GM12878 (cell line): Measurements from ENCODE around the gene DNAAF1. TPM values are rescaled to one million over a fixed set of nuclear protein-coding genes. Genes with fewer than 3 reads are reported as not detected.
A peak's percentile ranks its signal among the peaks of the same experiment; 100 is the strongest.

Source experiments
- BACH1 ChIP-seq: fragments of 450-650 bp; IDR thresholded peaks from 2 replicates; pipeline ENCODE4 v1.6.1; 2017; ENCODE audit warnings: mild to moderate bottlenecking, borderline replicate concordance
- IKZF2 ChIP-seq, 2 experiments: fragments of 450-650 bp; IDR thresholded peaks; 2 replicates each; pipeline ENCODE4 v1.6.1; 2017; ENCODE audit warnings: mild to moderate bottlenecking in 2 of 2, moderate library complexity in 2 of 2
- RELB ChIP-seq: fragments of 450-650 bp; IDR thresholded peaks from 2 replicates; pipeline ENCODE4 v1.6.1; 2017; ENCODE audit warnings: low read depth, mild to moderate bottlenecking, moderate library complexity
- ZBTB40 ChIP-seq: fragments of 450-650 bp; IDR thresholded peaks from 2 replicates; pipeline ENCODE4 v1.6.1; 2016; ENCODE audit warnings: mild to moderate bottlenecking, moderate library complexity, borderline replicate concordance
- ZNF207 ChIP-seq: fragments of 450-650 bp; IDR thresholded peaks from 2 replicates; pipeline ENCODE4 v1.6.1; 2014; ENCODE audit warnings: antibody characterized with exemption, mild to moderate bottlenecking, borderline replicate concordance
- ZNF24 ChIP-seq: fragments of 450-650 bp; IDR thresholded peaks from 2 replicates; pipeline ENCODE4 v1.6.1; 2017; ENCODE audit warnings: antibody characterized with exemption, mild to moderate bottlenecking
- ZNF592 ChIP-seq: fragments of 450-650 bp; IDR thresholded peaks from 2 replicates; pipeline ENCODE4 v1.6.1; 2017; ENCODE audit warnings: mild to moderate bottlenecking, moderate library complexity
- ZNF687 ChIP-seq: fragments of 450-650 bp; IDR thresholded peaks from 2 replicates; pipeline ENCODE4 v1.6.1; 2017; ENCODE audit warnings: mild to moderate bottlenecking, moderate library complexity
- ZSCAN29 ChIP-seq: fragments of 450-650 bp; IDR thresholded peaks from 2 replicates; pipeline ENCODE4 v1.6.1; 2017; ENCODE audit warnings: mild to moderate bottlenecking, moderate library complexity
- ZZZ3 ChIP-seq: IDR thresholded peaks from 2 replicates; pipeline ENCODE4 v1.6.1; 2011; ENCODE audit warnings: low read depth; ENCODE audit not compliant: control insufficient read depth, insufficient read length
- polyA plus RNA-seq, 11 experiments: library from polyadenylated mRNA; depleted of rRNA in 4 of 11; unstranded in 6 of 11; stranded (reverse) in 5 of 11; fragments of >200 nt; fragmentation: Nextera tagmentation in 4 of 11; fragmentation: Illumina TruSeq in 1 of 11; extraction: Ambion mirVana in 4 of 11; extraction: Trizol in 1 of 11; gene quantifications; 1 replicate in 1 of 11; 2 replicates in 10 of 11; pipeline versions ENCODE4 v1.2.1 to v1.2.3, GENCODE V29; 2011 to 2016; ENCODE audit warnings: inconsistent platforms in 2 of 11, missing spikeins in 2 of 11, low read depth in 1 of 11
- total RNA-seq, 4 experiments: library from RNA; depleted of rRNA in 3 of 4; stranded (reverse); fragments of >200 nt in 3 of 4; fragmentation: Illumina TruSeq in 1 of 4; extraction: Trizol in 1 of 4; gene quantifications; 2 replicates each; pipeline versions ENCODE4 v1.2.1 to v1.2.3, GENCODE V29; 2013 to 2021
- TF ChIP-seq, protein P1 (sequence below): IDR thresholded peaks from 2 replicates; pipeline ENCODE4 v1.6.1; 2011; ENCODE audit warnings: borderline replicate concordance, low read depth, mild to moderate bottlenecking, moderate library complexity, mixed read lengths, low read length; ENCODE audit not compliant: insufficient read depth; ENCODE audit errors: extremely low read length

The DNAAF1 gene
- total and polyA plus RNA-seq, 10 of the 15 experiments (the other 5 are each of a cell fraction or from before 2014, with no cell fraction given): 0.02 to 0.76 (median 0.08) TPM; not detected in 6

GRCh38 chr16:84115919-84116719 lies 29.0 kb upstream of the DNAAF1 start (continued):
- TF ChIP-seq ZBTB40 (no peak), ZSCAN29 (0 out of 2 replicates have a peak, but pooled peaks have one; percentile 36), ZZZ3 (no peak), IKZF2 (IDR thresholded peaks at IDR 0.05) (no peak), ZNF207 (no peak), ZNF24 (peak; percentile 49; the same call in 1 of the 2 replicates), RELB (no peak), ZNF687 (peak; percentile 33; the same call in 1 of the 2 replicates), ZNF592 (peak; percentile 46; the same call in 1 of the 2 replicates), BACH1 (no peak)
- TF ChIP-seq, protein P1, sequence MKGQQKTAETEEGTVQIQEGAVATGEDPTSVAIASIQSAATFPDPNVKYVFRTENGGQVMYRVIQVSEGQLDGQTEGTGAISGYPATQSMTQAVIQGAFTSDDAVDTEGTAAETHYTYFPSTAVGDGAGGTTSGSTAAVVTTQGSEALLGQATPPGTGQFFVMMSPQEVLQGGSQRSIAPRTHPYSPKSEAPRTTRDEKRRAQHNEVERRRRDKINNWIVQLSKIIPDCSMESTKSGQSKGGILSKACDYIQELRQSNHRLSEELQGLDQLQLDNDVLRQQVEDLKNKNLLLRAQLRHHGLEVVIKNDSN: no peak
